ENCODE results near the gene MARK3.
"Not testable (repeated sequence)": the region's sequence is repeated elsewhere in the genome, so short reads cannot be mapped to it uniquely, and the experiment has no call there.

Gene MARK3

DNA sequence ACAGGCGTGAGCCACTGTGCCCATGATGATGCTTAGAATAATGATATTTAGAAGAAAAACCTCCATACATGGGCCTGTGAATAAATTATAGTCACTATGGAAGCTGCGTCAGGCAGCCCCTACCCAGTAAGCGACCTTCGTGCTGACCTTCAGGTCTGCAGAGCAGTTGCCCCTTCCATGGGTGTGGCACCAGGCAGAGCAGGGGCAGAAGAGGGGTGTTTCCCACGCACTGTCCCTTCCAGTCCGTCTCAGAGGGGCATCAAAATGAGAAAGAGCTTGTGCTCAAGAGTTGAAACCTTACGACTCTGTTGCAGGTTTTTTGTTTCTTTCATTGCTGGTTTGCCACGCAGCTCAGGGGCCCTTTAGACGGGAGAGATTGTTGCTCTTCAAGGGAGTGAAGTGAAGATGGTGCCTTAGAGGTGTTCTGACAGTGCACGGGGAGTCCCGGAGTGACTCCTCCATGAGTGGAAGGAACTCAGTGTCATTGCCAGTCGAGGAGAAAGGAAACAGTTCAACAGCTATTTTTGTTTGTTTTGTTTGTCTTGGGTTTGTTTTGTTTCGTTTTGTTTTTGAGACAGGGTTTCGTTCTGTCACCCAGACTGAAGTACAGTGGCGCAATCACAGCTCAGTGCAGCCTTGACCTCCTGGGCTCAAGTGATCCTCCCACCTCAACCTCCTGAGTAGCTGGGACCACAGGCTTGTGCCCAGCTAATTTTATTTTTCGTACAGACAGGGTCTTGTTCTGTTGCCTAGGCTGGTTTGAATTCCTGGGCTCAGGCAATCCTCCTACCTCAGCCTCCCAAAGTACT, 123.5 kb downstream of the MARK3 start:
- H3K27ac ChIP-seq (ENCODE audit: low read length), result no peak overlapping the region
- peaks cover 0 to 15% of the 10 kb centered on the region in 2 donors for H3K4me1 ChIP-seq (ENCODE audit: control insufficient read depth in 1 of 2, insufficient read depth in 2 of 2, low read length in 2 of 2)
- H3K36me3 ChIP-seq (ENCODE audit: control insufficient read depth in 1 of 2, insufficient read depth in 2 of 2, low read length in 2 of 2), result peaks cover 18 to 37% of the 10 kb centered on the region in 2 donors
- no peak overlapping the region for H3K4me3 ChIP-seq (ENCODE audit: low read depth in 1 of 2, low read length in 2 of 2)
- H3K27me3 ChIP-seq (ENCODE audit: low read depth, low read length), result no peaks in the 10 kb centered on the region
- no peaks in the 10 kb centered on the region for H3K9me3 ChIP-seq (ENCODE audit: control insufficient read depth in 1 of 2, low read length in 2 of 2)

GRCh38 chr14:103509864-103510723, 124.9 kb downstream of the MARK3 start:
- Histone ChIP-seq H3K27me3 (ENCODE audit: low read depth, low read length) (no peaks in the 10 kb centered on the region), H3K36me3 (ENCODE audit: control insufficient read depth in 1 of 2, insufficient read depth in 2 of 2, low read length in 2 of 2) (peaks cover 8 to 26% of the 10 kb centered on the region in 2 donors), H3K4me3 (ENCODE audit: low read depth in 1 of 2, low read length in 2 of 2) (no peak overlapping the region), H3K9me3 (ENCODE audit: control insufficient read depth in 1 of 2, low read length in 2 of 2) (no peaks in the 10 kb centered on the region), H3K27ac (ENCODE audit: low read length) (no peak overlapping the region), H3K4me1 (ENCODE audit: control insufficient read depth in 1 of 2, insufficient read depth in 2 of 2, low read length in 2 of 2) (peaks cover 0 to 19% of the 10 kb centered on the region in 2 donors)

GRCh38 chr14:103510724-103511693, 125.8 kb downstream of the MARK3 start:
- Histone ChIP-seq H3K27me3 (ENCODE audit: low read depth, low read length) (no peaks in the 10 kb centered on the region), H3K36me3 (ENCODE audit: control insufficient read depth in 1 of 2, insufficient read depth in 2 of 2, low read length in 2 of 2) (peaks cover 5 to 18% of the 10 kb centered on the region in 2 donors), H3K27ac (ENCODE audit: low read length) (no peak overlapping the region), H3K4me3 (ENCODE audit: low read depth in 1 of 2, low read length in 2 of 2) (no peak overlapping the region), H3K4me1 (ENCODE audit: control insufficient read depth in 1 of 2, insufficient read depth in 2 of 2, low read length in 2 of 2) (peaks cover 0 to 19% of the 10 kb centered on the region in 2 donors), H3K9me3 (ENCODE audit: control insufficient read depth in 1 of 2, low read length in 2 of 2) (no peaks in the 10 kb centered on the region)

- not testable (repeated sequence) for H3K4me3 ChIP-seq (ENCODE audit: low read depth in 1 of 2, low read length in 2 of 2); H3K9me3 ChIP-seq (ENCODE audit: control insufficient read depth in 1 of 2, low read length in 2 of 2); H3K27me3 ChIP-seq (ENCODE audit: low read depth, low read length)
- Histone ChIP-seq H3K4me1 (ENCODE audit: control insufficient read depth in 1 of 2, insufficient read depth in 2 of 2, low read length in 2 of 2) (peaks cover 0 to 22% of the 10 kb centered on the region in 2 donors), H3K27ac (ENCODE audit: low read length) (peak overlapping the region; percentile 35), H3K36me3 (ENCODE audit: control insufficient read depth in 1 of 2, insufficient read depth in 2 of 2, low read length in 2 of 2) (peaks cover 5 to 16% of the 10 kb centered on the region in 2 donors)
Observed at GRCh38 chr14:103512180-103512579, 127.0 kb downstream of the MARK3 start.

DNA sequence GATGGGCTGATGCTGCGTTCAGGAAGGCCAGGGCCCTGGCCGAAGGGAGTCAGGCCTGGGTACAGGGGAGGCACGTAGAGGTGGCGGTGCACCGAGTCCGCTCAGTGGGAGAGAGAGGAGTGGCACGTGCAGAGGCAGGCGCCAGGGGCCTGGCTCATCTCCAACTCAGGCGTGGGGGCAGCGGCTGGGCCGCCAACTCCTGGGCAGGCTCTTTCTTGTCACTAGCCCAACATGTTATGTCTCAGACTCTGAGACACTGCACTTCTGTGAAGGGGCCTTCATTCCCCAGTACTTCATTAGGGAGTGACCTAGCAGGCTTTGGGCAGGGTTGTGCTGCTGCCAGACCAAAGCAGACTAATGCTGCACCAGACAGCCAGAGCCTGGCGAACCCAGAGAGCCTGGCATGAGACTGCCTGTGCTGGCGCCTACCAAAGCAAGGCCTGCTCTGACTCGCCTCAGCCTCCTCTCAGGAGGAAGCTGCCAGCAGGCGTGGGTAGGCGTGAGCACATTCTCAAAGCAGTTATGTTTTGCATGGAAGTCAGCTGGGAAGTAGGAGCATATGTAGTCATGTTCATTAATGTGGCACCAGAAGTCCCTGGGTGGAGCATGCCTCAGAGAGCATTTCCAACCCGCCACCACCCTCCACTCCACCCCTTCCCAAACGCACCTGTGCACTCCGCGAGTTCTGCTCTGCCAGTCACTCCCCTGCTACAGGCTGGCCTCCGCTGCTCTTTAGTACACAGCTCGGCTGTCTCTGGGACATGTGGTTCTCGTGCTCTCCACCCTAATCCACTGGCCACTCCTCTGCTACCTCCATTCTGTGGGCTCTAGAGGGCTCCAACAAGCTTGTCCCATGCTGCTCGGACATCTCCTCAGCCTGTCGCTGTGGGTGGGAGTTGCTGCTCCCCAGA, 127.7 kb downstream of the MARK3 start:
- H3K27me3 ChIP-seq (ENCODE audit: low read depth, low read length), result no peaks in the 10 kb centered on the region
- H3K4me3 ChIP-seq (ENCODE audit: low read depth in 1 of 2, low read length in 2 of 2), result no peak overlapping the region
- peaks cover under 1 to 30% of the 10 kb centered on the region in 2 donors for H3K4me1 ChIP-seq (ENCODE audit: control insufficient read depth in 1 of 2, insufficient read depth in 2 of 2, low read length in 2 of 2)
- H3K27ac ChIP-seq (ENCODE audit: low read length), result peak overlapping the region; percentile 35
- H3K36me3 ChIP-seq (ENCODE audit: control insufficient read depth in 1 of 2, insufficient read depth in 2 of 2, low read length in 2 of 2), result peaks cover 0 to 12% of the 10 kb centered on the region in 2 donors
- H3K9me3 ChIP-seq (ENCODE audit: control insufficient read depth in 1 of 2, low read length in 2 of 2), result no peaks in the 10 kb centered on the region

DNA sequence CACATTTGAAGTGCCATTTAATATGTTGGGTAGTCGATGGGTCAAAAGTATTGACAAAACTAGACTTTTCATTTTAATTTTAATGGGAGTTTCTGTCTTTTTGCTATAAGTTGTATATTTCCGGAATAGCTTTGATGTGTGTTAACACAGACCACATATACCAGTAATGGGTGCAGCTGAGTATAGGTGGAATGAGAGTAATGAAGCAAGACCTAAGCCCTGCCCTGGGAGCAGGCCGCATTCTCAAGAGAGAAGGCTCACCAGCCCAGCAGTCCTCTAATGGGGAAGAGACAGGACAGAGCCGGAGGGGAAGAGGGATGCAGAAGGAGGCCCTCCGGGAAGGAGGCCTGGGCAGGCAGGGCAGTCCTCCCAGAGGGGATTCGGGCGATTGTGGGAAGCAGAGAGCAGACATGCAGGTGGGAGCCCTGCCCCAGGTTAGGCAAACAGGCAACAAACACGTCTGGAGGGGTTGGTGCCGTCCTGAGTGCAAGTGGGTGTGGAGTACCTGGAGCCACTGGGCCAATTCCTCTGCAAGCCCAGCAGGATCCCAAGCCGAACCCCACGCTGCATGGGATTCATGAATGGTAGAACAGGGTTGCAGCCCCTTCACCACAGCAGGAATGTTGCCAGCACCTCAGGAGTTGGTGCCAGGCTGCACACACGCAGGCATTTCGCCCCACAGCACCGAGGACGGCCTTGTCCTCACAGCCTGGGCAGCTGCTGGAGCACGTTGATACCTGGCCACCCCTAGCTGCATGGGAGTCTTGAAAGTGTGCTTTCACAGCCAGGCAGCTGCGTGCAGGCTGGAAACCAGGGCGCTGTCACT, 129.6 kb downstream of the MARK3 start:
- Histone ChIP-seq H3K4me1 (ENCODE audit: control insufficient read depth in 1 of 2, insufficient read depth in 2 of 2, low read length in 2 of 2) (peaks cover 6 to 48% of the 10 kb centered on the region in 2 donors), H3K4me3 (ENCODE audit: low read depth in 1 of 2, low read length in 2 of 2) (no peak overlapping the region), H3K27ac (ENCODE audit: low read length) (no peak overlapping the region), H3K9me3 (ENCODE audit: control insufficient read depth in 1 of 2, low read length in 2 of 2) (no peaks in the 10 kb centered on the region), H3K36me3 (ENCODE audit: control insufficient read depth in 1 of 2, insufficient read depth in 2 of 2, low read length in 2 of 2) (peaks cover 0 to 6% of the 10 kb centered on the region in 2 donors), H3K27me3 (ENCODE audit: low read depth, low read length) (no peaks in the 10 kb centered on the region)

- no peaks in the 10 kb centered on the region for H3K27me3 ChIP-seq (ENCODE audit: low read depth, low read length)
- H3K36me3 ChIP-seq (ENCODE audit: control insufficient read depth in 1 of 2, insufficient read depth in 2 of 2, low read length in 2 of 2), result peaks cover 0 to 4% of the 10 kb centered on the region in 2 donors
- no peak overlapping the region for H3K4me3 ChIP-seq (ENCODE audit: low read depth in 1 of 2, low read length in 2 of 2)
- H3K27ac ChIP-seq (ENCODE audit: low read length), result no peak overlapping the region
- no peaks in the 10 kb centered on the region for H3K9me3 ChIP-seq (ENCODE audit: control insufficient read depth in 1 of 2, low read length in 2 of 2)
- peaks cover 6 to 59% of the 10 kb centered on the region in 2 donors for H3K4me1 ChIP-seq (ENCODE audit: control insufficient read depth in 1 of 2, insufficient read depth in 2 of 2, low read length in 2 of 2)
Observed at GRCh38 chr14:103516426-103517173, 131.4 kb downstream of the MARK3 start.

- H3K4me1 ChIP-seq (ENCODE audit: control insufficient read depth in 1 of 2, insufficient read depth in 2 of 2, low read length in 2 of 2), result peaks cover 6 to 61% of the 10 kb centered on the region in 2 donors
- no peak overlapping the region for H3K27ac ChIP-seq (ENCODE audit: low read length)
- H3K27me3 ChIP-seq (ENCODE audit: low read depth, low read length), result no peaks in the 10 kb centered on the region
Observed at GRCh38 chr14:103517174-103517566, 132.0 kb downstream of the MARK3 start.

DNA sequence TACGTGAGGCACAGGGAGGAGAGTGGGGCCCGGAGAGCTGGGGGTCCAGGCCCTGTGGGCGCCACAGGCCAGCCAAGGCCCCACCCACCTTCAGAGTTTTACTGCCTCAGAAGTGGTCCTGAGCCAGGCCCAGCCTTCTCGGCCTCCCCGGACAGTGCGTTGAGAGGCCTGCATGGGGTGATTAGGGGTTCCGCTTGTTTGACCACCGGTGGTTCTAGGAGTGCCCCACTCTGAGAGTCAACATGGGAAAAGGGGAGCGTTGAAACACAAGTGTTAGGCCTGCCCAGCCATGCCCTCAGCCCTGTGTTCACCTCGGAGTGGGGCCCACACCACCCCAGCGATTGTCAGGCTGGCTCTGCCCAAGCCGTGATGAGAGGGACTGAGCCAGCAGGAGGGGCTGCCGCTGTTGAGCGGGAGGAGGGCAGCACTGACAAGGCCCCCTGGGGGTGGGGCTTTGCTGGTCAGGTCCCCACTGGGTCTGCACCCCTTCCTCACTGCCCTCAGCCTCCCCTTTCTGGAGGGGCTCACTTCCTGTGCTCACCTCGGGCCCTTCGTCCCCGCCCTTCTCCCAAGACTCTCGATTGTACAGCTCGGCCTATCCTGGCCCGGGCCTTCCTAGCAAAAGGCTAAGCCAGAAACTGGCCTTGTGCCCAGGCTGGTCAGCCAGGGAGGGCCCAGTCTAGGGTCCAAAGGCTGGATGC, 132.7 kb downstream of the MARK3 start:
- H3K36me3 ChIP-seq (ENCODE audit: control insufficient read depth in 1 of 2, insufficient read depth in 2 of 2, low read length in 2 of 2), result peaks cover 0 to 4% of the 10 kb centered on the region in 2 donors
- no peak overlapping the region for H3K4me3 ChIP-seq (ENCODE audit: low read depth in 1 of 2, low read length in 2 of 2)
- H3K27ac ChIP-seq (ENCODE audit: low read length), result no peak overlapping the region
- H3K27me3 ChIP-seq (ENCODE audit: low read depth, low read length), result no peaks in the 10 kb centered on the region
- no peaks in the 10 kb centered on the region for H3K9me3 ChIP-seq (ENCODE audit: control insufficient read depth in 1 of 2, low read length in 2 of 2)
- peaks cover 6 to 58% of the 10 kb centered on the region in 2 donors for H3K4me1 ChIP-seq (ENCODE audit: control insufficient read depth in 1 of 2, insufficient read depth in 2 of 2, low read length in 2 of 2)

More at GRCh38 chr14:103517174-103517566, 132.0 kb downstream of the MARK3 start:
- Histone ChIP-seq H3K4me3 (ENCODE audit: low read depth in 1 of 2, low read length in 2 of 2) (no peak overlapping the region), H3K9me3 (ENCODE audit: control insufficient read depth in 1 of 2, low read length in 2 of 2) (no peaks in the 10 kb centered on the region), H3K36me3 (ENCODE audit: control insufficient read depth in 1 of 2, insufficient read depth in 2 of 2, low read length in 2 of 2) (peaks cover 0 to 4% of the 10 kb centered on the region in 2 donors)

Measured in muscle layer of duodenum (tissue), 2 donors.